Suprapubic skin (tissue), 4 donors: ENCODE results near the gene FES. TPM values are rescaled to one million over a fixed set of nuclear protein-coding genes. Genes with fewer than 3 reads are reported as not detected.

Source experiments
- DNase-seq, 2 donors: peaks; one replicate each; pipeline ENCODE4 v3.0.0-alpha.2; 2019; ENCODE audit warnings: low spot score in 2 of 2
- H3K27ac ChIP-seq: fragments of 200-600 bp; sonication (generic); one replicate; pipeline ENCODE4 v1.5.1; 2019
- H3K27me3 ChIP-seq: fragments of 200-600 bp; sonication (generic); one replicate; pipeline ENCODE4 v1.5.1; 2019
- H3K36me3 ChIP-seq: fragments of 200-600 bp; sonication (generic); one replicate; pipeline ENCODE4 v1.5.1; 2019
- H3K4me1 ChIP-seq: fragments of 200-600 bp; sonication (generic); one replicate; pipeline ENCODE4 v1.5.1; 2019
- H3K4me3 ChIP-seq: fragments of 200-600 bp; sonication (generic); one replicate; pipeline ENCODE4 v1.5.1; 2019; ENCODE audit warnings: mild to moderate bottlenecking
- H3K9me3 ChIP-seq: fragments of 200-600 bp; sonication (generic); one replicate; pipeline ENCODE4 v1.5.1; 2019
- EP300 ChIP-seq: sonication (generic); formaldehyde crosslinking; IDR thresholded peaks from one replicate; pipeline ENCODE4 v1.6.1; 2017; ENCODE audit warnings: antibody characterized with exemption
- POLR2A ChIP-seq, 2 donors: fragments of 450-650 bp; IDR thresholded peaks; one replicate each; pipeline ENCODE4 v1.6.1; 2017; ENCODE audit warnings: antibody characterized with exemption in 2 of 2, mild to moderate bottlenecking in 2 of 2, moderate library complexity in 2 of 2
- POLR2AphosphoS5 ChIP-seq, 3 donors: sonication (generic); formaldehyde crosslinking; IDR thresholded peaks; one replicate each; pipeline ENCODE4 v1.6.1; 2017; ENCODE audit warnings: antibody characterized with exemption in 3 of 3
- WGBS: methylation state at CpG from one replicate; pipeline ENCODE4 v1.1.5; 2018; 5-methylcytosine and 5-hydroxymethylcytosine counted together
- total RNA-seq, 4 donors: library from RNA; depleted of rRNA; stranded (reverse); fragments of >200 nt; gene quantifications; one replicate each; pipeline ENCODE4 v1.1.0, GENCODE V29; 2016
- TF ChIP-seq, protein P1 (sequence below), 2 donors: fragments of 200-600 bp in 1 of 2; fragments of 450-650 bp in 1 of 2; sonication (generic) in 1 of 2; IDR thresholded peaks; one replicate each; pipeline ENCODE4 v1.5.1; 2016 to 2019; ENCODE audit warnings: antibody characterized with exemption in 2 of 2, mild to moderate bottlenecking in 1 of 2, moderate library complexity in 1 of 2

Gene FES
- total RNA-seq, 4 donors from 2014 or later: 6.3 to 18.7 (median 11.8) TPM

DNA sequence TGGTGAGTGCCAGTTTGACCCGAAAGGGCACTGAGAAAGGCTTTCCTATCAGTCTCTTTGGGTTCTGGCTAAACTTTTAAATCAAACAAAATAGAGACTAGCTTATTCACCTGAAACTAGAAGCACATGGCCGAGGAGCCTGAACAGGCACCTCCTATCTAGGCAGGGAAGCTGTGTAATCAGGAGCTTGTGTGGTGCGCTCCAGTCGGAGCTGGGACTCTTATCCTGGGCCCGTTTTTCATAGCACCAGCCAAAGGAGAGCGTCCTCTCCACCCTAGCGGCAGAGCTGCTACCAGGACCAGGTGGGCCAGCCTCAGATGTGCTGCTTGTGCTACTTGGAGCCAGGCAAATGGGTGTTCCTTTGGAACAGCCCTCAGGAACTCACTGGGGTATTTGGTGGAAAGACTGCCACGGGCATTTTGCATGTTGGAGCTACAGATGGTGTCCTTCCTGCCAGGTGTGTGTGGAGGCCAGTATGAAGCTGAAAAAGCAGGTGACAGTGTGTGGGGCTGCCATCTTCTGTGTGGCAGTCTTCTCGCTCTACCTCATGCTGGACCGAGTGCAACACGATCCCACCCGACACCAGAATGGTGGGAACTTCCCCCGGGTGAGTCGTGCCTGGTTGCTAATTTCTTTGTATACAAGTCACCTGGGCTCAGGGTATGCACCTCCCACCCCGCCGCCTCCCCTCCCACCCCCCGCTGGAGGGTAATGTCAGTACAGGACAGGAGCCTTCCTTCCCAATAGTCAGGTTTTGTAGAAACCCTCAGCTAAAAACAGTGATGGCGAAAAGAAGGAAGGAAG, 19.6 kb downstream of the FES start:
- Histone ChIP-seq H3K36me3 (peaks cover 36% of the 10 kb centered on the region), H3K27ac (peak overlapping the region; percentile 92)
- DNase-seq: no peak

DNA sequence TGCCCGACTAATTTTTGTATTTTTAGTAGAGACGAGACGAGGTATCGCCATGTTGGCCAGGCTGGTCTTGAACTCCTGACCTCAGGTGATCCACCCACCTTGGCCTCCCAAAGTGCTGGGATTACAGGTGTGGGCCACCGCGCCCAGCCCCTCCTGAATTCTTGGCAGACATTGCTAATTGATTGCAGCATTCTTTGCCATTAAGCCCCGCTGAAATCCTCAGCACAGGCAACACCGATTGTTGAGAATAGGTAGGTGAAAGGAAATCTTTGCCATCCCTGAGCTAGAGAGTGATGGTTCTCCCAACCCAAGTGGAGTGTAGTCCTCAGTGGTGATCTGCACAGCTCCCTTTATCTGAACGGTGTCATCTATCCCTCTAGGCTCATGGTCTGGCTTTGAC, 20.4 kb downstream of the FES start:
- H3K4me1 ChIP-seq: peaks cover 18% of the 10 kb centered on the region
- H3K27me3 ChIP-seq: no peaks in the 10 kb centered on the region
- H3K36me3 ChIP-seq: peaks cover 44% of the 10 kb centered on the region
- H3K27ac ChIP-seq: no peak overlapping the region
- no peaks in the 10 kb centered on the region for H3K9me3 ChIP-seq
- 98% methylated on average over 9 of the region's 9 CpGs for WGBS
- DNase-seq: no peak
- TF ChIP-seq, protein P1, sequence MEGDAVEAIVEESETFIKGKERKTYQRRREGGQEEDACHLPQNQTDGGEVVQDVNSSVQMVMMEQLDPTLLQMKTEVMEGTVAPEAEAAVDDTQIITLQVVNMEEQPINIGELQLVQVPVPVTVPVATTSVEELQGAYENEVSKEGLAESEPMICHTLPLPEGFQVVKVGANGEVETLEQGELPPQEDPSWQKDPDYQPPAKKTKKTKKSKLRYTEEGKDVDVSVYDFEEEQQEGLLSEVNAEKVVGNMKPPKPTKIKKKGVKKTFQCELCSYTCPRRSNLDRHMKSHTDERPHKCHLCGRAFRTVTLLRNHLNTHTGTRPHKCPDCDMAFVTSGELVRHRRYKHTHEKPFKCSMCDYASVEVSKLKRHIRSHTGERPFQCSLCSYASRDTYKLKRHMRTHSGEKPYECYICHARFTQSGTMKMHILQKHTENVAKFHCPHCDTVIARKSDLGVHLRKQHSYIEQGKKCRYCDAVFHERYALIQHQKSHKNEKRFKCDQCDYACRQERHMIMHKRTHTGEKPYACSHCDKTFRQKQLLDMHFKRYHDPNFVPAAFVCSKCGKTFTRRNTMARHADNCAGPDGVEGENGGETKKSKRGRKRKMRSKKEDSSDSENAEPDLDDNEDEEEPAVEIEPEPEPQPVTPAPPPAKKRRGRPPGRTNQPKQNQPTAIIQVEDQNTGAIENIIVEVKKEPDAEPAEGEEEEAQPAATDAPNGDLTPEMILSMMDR (IDR thresholded peaks at IDR 0.05): no peak
- TF ChIP-seq EP300: no peak
- no peak overlapping the region for H3K4me3 ChIP-seq

More for the DNA sequence above, 19.6 kb downstream of the FES start:
- Histone ChIP-seq H3K27me3 (no peaks in the 10 kb centered on the region), H3K9me3 (no peaks in the 10 kb centered on the region), H3K4me1 (peaks cover 18% of the 10 kb centered on the region), H3K4me3 (peak overlapping the region; percentile 67)
- WGBS: 58% methylated on average over 15 of the region's 18 CpGs
- TF ChIP-seq EP300 (no peak), POLR2AphosphoS5 (IDR thresholded peaks at IDR 0.05) (no peak), POLR2A (IDR thresholded peaks at IDR 0.05) (no peak)
- TF ChIP-seq, protein P1 (IDR thresholded peaks at IDR 0.05): no peak

DNA sequence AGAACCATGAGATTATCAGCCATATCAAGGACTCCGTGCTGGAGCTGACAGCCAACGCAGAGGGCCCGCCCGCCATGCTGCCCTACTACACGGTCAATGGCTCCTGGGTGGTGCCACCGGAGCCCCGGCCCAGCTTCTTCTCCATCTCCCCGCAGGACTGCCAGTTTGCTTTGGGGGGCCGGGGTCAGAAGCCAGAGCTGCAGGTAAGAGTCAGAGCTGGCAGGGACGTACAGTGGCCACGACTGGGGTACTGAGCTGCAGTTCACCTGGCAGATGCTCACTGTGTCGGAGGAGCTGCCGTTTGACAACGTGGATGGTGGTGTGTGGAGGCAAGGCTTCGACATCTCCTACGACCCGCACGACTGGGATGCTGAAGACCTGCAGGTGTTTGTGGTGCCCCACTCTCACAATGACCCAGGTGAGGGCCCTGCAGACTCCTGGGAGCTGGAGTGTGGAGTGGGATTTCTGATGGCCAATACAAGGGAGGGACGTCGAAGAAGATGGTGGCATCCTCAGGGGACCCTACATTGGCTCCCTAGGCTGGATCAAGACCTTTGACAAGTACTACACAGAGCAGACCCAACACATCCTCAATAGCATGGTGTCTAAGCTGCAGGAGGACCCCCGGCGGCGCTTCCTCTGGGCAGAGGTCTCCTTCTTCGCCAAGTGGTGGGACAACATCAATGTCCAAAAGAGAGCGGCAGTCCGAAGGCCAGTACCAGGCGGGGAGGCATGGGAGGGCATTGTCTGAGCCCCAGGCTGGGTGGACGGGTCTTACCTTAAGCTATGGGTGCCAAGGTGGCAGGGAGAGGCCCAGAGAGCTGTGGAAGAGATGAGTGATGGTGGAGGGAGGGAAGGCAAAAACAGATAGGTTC, 21.2 kb downstream of the FES start:
- DNase-seq: no peak
- H3K36me3 ChIP-seq: peaks cover 52% of the 10 kb centered on the region
- H3K4me1 ChIP-seq: peaks cover 18% of the 10 kb centered on the region
- 95% methylated on average over 22 of the region's 28 CpGs for WGBS
- TF ChIP-seq POLR2A (IDR thresholded peaks at IDR 0.05): no peak
- TF ChIP-seq, protein P1 (IDR thresholded peaks at IDR 0.05): no peak
- no peak for TF ChIP-seq POLR2AphosphoS5 (IDR thresholded peaks at IDR 0.05)
- no peak overlapping the region for H3K27ac ChIP-seq
- H3K4me3 ChIP-seq: no peak overlapping the region
- H3K27me3 ChIP-seq: no peaks in the 10 kb centered on the region
- no peaks in the 10 kb centered on the region for H3K9me3 ChIP-seq

DNA sequence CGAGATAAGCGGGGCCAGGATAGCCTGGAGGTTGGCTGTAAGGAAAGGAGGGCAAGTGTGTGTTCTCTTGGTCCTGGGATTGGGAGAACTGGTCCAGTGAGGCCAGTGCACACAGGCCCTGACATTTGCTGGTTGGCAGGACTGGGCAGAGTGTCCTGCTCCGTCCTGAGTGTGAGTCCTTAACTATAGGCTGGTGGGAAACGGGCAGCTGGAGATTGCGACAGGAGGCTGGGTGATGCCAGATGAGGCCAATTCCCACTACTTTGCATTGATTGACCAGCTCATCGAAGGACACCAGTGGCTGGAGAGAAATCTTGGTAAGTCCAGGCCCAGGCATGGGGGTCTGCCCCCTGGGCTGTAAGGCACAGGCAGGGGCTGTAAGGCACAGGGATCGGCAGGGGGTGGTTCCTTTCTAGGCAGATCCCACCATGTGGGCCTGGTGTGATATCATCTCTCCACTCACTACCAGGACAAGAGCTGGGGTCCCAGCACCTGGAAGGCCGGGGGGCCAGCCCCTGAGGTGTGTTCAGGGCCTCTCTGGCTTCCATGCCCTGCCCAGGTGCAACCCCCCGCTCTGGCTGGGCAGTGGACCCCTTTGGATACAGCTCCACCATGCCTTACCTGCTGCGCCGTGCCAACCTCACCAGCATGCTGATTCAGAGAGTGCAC, 22.0 kb downstream of the FES start:
- Histone ChIP-seq H3K4me1 (peaks cover 18% of the 10 kb centered on the region), H3K4me3 (no peak overlapping the region), H3K36me3 (peaks cover 60% of the 10 kb centered on the region), H3K27me3 (no peaks in the 10 kb centered on the region), H3K9me3 (no peaks in the 10 kb centered on the region), H3K27ac (no peak overlapping the region)
- no peak for TF ChIP-seq POLR2AphosphoS5 (IDR thresholded peaks at IDR 0.05)
- no peak for TF ChIP-seq POLR2A (IDR thresholded peaks at IDR 0.05)
- TF ChIP-seq, protein P1 (IDR thresholded peaks at IDR 0.05): no peak
- TF ChIP-seq EP300: no peak
- DNase-seq: peak in 1 of 2 donors; percentile 73
- WGBS: 97% methylated on average over 7 of the region's 11 CpGs
